ENCODE measurements around the gene SYTL5. TPM values are rescaled to one million over a fixed set of nuclear protein-coding genes. Genes with fewer than 3 reads are reported as not detected.
A peak's percentile ranks its signal among the peaks of the same experiment; 100 is the strongest.

The SYTL5 gene
- total and polyA plus RNA-seq, 9 donors: 0.07 to 0.39 (median 0.20) TPM

DNA sequence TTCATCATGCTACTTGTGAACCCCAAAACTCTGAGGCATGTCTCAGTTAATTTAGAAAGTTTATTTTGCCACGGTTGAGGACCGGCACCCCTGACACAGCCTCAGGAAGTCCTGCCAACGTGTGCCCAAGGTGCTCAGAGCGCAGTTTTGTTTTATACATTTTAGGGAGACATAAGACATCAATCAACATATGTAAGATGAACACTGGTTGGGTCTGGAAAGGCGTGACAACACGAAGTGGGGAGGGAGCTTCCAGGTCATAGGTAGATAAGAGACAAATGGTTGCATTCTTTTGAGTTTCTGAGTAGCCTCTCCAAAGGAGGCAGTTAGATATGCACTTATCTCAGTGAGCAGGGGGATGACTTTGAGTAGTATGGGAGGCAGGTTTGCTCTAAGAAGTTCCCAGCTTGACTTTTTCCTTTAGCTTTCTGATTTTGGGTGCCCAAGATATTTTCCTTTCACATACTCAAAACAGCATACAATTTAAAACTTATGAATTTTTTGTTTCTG, 98.9 kb downstream of the SYTL5 start:
- peaks cover 5% of the 10 kb centered on the region for H3K27me3 ChIP-seq (ENCODE audit: control insufficient read depth, insufficient read depth, low read length)
- WGBS (ENCODE audit: insufficient coverage): 50% methylated on average over 2 of the region's 6 CpGs

GRCh38 chrX:38106991-38107655, 100.8 kb downstream of the SYTL5 start:
- no peak overlapping the region for H3K4me3 ChIP-seq (ENCODE audit: low read length)
- 40% methylated on average over 1 of the region's 6 CpGs for whole genome bisulfite sequencing (ENCODE audit: insufficient coverage)
- peak; percentile 57 for DNase-seq

More for the DNA sequence above, 98.9 kb downstream of the SYTL5 start:
- peaks cover 4% of the 10 kb centered on the region for H3K4me1 ChIP-seq (ENCODE audit: control insufficient read depth, insufficient read depth, low read length)
- H3K36me3 ChIP-seq (ENCODE audit: control insufficient read depth, insufficient read depth, low read length): no peaks in the 10 kb centered on the region
- no peaks in the 10 kb centered on the region for H3K9me3 ChIP-seq (replicated peaks; ENCODE audit: control insufficient read depth, low read depth, low read length)
- no peak overlapping the region for H3K4me3 ChIP-seq (ENCODE audit: low read length)
- no peak for DNase-seq
- no peak overlapping the region for H3K27ac ChIP-seq (ENCODE audit: low read length)

DNA sequence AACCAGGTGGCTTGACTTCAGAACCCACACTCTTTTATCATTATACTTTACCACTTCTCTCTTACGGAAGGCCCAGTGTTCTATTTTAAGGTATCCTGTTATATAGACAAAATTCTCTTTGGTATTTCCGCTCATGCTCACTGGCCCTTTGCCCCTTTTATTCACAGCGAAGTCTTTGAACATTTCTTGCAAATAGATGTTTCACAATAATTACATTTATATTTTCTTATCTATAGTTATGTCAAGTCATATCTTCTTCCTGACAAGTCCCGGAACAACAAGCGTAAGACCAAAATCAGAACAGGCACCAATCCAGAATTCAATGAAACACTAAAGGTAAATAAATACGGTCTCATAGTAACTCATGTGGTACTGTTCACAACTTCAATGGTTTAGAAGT, 102.0 kb downstream of the SYTL5 start:
- no peak for DNase-seq
- Histone ChIP-seq H3K4me3 (ENCODE audit: low read length) (no peak overlapping the region), H3K9me3 (replicated peaks; ENCODE audit: control insufficient read depth, low read depth, low read length) (no peaks in the 10 kb centered on the region), H3K27ac (ENCODE audit: low read length) (no peak overlapping the region), H3K4me1 (ENCODE audit: control insufficient read depth, insufficient read depth, low read length) (peaks cover 4% of the 10 kb centered on the region), H3K36me3 (ENCODE audit: control insufficient read depth, insufficient read depth, low read length) (no peaks in the 10 kb centered on the region), H3K27me3 (ENCODE audit: control insufficient read depth, insufficient read depth, low read length) (peaks cover 7% of the 10 kb centered on the region)
- no CpG with 5 or more reads among the region's 6 CpGs for whole genome bisulfite sequencing (ENCODE audit: insufficient coverage)

More at GRCh38 chrX:38106991-38107655, 100.8 kb downstream of the SYTL5 start:
- H3K9me3 ChIP-seq (replicated peaks; ENCODE audit: control insufficient read depth, low read depth, low read length): no peaks in the 10 kb centered on the region
- no peak overlapping the region for H3K27ac ChIP-seq (ENCODE audit: low read length)
- peaks cover 4% of the 10 kb centered on the region for H3K4me1 ChIP-seq (ENCODE audit: control insufficient read depth, insufficient read depth, low read length)
- H3K36me3 ChIP-seq (ENCODE audit: control insufficient read depth, insufficient read depth, low read length): no peaks in the 10 kb centered on the region
- H3K27me3 ChIP-seq (ENCODE audit: control insufficient read depth, insufficient read depth, low read length): peaks cover 5% of the 10 kb centered on the region

DNA sequence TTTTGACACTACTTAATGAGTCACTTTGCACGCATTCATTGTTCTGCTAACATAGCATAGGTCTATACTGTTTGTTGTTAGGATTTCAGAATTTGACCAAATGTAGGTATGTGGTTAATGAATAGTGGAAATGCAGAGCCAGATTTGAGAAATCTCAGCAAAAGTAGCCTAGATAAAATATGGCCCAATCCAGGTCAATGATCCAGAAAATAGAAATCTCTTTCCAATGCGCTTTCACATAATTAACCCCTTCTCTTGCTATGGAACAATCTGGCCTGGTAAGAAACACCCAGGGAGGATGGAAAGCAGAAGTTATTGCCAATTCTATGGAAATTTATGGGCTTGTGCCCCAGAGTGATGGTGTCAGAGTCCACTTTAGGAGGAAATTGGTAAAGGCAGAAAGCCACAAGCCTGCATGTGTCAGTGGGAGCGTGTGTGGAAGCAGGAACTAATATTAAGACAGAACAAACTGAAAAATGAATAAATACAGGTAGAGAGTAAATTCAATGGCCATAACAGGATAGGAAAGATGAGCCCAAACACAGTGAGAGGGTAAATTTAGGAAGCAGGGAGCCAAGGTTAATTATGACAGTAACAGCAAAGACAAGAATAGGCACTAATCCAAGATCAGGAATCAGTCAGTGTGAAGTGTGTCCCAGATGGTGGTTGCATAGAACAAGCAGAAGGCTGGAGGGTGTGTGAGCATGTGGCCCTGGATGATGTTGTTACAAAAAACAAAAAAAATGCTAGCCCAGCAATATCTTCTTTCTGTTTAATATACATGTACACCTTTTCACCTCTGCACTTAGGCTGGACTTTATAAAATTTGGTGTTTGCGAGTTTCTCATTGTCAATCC, 102.9 kb downstream of the SYTL5 start:
- no peak for DNase-seq
- Histone ChIP-seq H3K4me1 (ENCODE audit: control insufficient read depth, insufficient read depth, low read length) (peaks cover 4% of the 10 kb centered on the region), H3K9me3 (replicated peaks; ENCODE audit: control insufficient read depth, low read depth, low read length) (no peaks in the 10 kb centered on the region), H3K27ac (ENCODE audit: low read length) (no peak overlapping the region), H3K27me3 (ENCODE audit: control insufficient read depth, insufficient read depth, low read length) (peaks cover 7% of the 10 kb centered on the region), H3K4me3 (ENCODE audit: low read length) (no peak overlapping the region), H3K36me3 (ENCODE audit: control insufficient read depth, insufficient read depth, low read length) (no peaks in the 10 kb centered on the region)
- WGBS (ENCODE audit: insufficient coverage): no CpG with 5 or more reads among the region's 4 CpGs

DNA sequence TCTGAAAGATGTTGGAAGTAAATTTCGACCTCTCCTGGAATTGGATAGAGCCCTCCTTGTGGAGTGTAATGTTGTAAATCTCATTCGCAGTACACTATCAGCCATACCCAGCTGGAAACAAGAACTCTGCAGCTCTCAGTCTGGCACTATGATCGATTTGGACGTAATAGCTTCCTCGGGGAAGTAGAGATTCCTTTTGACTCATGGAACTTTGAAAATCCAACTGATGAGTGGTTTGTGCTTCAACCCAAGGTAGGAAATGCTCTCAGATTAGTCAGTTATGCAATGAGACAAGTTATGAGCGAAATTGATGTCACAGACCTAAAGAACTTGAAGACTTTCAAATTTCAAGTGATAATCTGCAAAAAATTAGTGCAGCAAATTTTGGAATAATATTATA, 103.9 kb downstream of the SYTL5 start:
- Histone ChIP-seq H3K36me3 (ENCODE audit: control insufficient read depth, insufficient read depth, low read length) (no peaks in the 10 kb centered on the region), H3K4me3 (ENCODE audit: low read length) (no peak overlapping the region), H3K4me1 (ENCODE audit: control insufficient read depth, insufficient read depth, low read length) (peaks cover 4% of the 10 kb centered on the region), H3K27me3 (ENCODE audit: control insufficient read depth, insufficient read depth, low read length) (peaks cover 5% of the 10 kb centered on the region), H3K9me3 (replicated peaks; ENCODE audit: control insufficient read depth, low read depth, low read length) (no peaks in the 10 kb centered on the region), H3K27ac (ENCODE audit: low read length) (no peak overlapping the region)
- no peak for DNase-seq
- no CpG with 5 or more reads among the region's 6 CpGs for WGBS (ENCODE audit: insufficient coverage)

DNA sequence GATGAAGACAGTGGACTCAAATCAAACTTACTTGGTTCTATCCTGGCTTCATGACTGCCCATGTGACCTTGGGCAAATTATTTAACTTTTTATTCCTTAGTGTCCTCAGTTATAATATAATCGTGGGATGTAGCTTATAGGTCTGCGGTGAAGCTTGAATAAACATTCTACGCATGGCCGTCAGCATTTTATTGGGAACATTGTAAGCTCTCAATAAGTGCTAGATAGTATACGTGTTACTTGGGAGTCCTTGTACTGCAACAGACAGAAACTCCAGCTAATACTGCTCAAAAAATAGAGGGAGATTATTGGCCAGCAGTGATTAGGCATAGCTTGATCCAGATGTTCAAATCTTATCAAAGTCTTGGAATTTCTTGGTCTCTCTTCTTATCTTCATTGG, 104.8 kb downstream of the SYTL5 start:
- H3K27ac ChIP-seq (ENCODE audit: low read length): no peak overlapping the region
- no peaks in the 10 kb centered on the region for H3K36me3 ChIP-seq (ENCODE audit: control insufficient read depth, insufficient read depth, low read length)
- no peaks in the 10 kb centered on the region for H3K9me3 ChIP-seq (replicated peaks; ENCODE audit: control insufficient read depth, low read depth, low read length)
- H3K4me1 ChIP-seq (ENCODE audit: control insufficient read depth, insufficient read depth, low read length): peaks cover 4% of the 10 kb centered on the region
- H3K27me3 ChIP-seq (ENCODE audit: control insufficient read depth, insufficient read depth, low read length): peaks cover 5% of the 10 kb centered on the region
- H3K4me3 ChIP-seq (ENCODE audit: low read length): no peak overlapping the region
- DNase-seq: no peak
- 100% methylated on average over 3 of the region's 5 CpGs for WGBS (ENCODE audit: insufficient coverage)

DNA sequence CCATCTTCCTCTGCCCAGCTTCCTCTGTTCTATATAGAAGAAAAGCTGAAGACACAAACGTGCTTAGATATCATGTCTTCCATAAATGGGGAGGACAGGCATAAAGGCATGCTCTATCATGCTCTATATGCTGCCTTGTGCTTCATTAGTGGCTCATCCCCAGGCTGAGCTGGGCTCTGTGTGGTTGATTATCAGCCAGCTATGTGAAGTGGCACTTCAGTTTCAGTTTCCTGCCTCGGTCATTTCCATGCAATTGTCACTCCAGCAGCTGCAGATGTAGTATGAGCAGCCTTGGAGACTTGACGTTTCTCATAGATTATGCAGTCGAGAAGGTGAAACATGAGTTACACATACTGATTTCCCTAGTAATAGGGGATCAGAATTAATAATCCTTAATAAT, 106.2 kb downstream of the SYTL5 start:
- Histone ChIP-seq H3K4me3 (ENCODE audit: low read length) (no peak overlapping the region), H3K4me1 (ENCODE audit: control insufficient read depth, insufficient read depth, low read length) (no peaks in the 10 kb centered on the region), H3K36me3 (ENCODE audit: control insufficient read depth, insufficient read depth, low read length) (no peaks in the 10 kb centered on the region), H3K9me3 (replicated peaks; ENCODE audit: control insufficient read depth, low read depth, low read length) (no peaks in the 10 kb centered on the region), H3K27me3 (ENCODE audit: control insufficient read depth, insufficient read depth, low read length) (peaks cover 4% of the 10 kb centered on the region), H3K27ac (ENCODE audit: low read length) (no peak overlapping the region)
- DNase-seq: no peak
- whole genome bisulfite sequencing (ENCODE audit: insufficient coverage): 50% methylated on average over 2 of the region's 4 CpGs

- no peak for DNase-seq
- Histone ChIP-seq H3K4me3 (ENCODE audit: low read length) (no peak overlapping the region), H3K27ac (ENCODE audit: low read length) (no peak overlapping the region), H3K4me1 (ENCODE audit: control insufficient read depth, insufficient read depth, low read length) (no peaks in the 10 kb centered on the region), H3K27me3 (ENCODE audit: control insufficient read depth, insufficient read depth, low read length) (peaks cover 10% of the 10 kb centered on the region), H3K36me3 (ENCODE audit: control insufficient read depth, insufficient read depth, low read length) (no peaks in the 10 kb centered on the region), H3K9me3 (replicated peaks; ENCODE audit: control insufficient read depth, low read depth, low read length) (no peaks in the 10 kb centered on the region)
- no CpG with 5 or more reads among the region's 1 CpG for WGBS (ENCODE audit: insufficient coverage)
Measured at GRCh38 chrX:38116706-38117105, 110.4 kb downstream of the SYTL5 start.

GRCh38 chrX:38117485-38117884, 111.1 kb downstream of the SYTL5 start:
- peak; percentile 54 for DNase-seq
- H3K9me3 ChIP-seq (replicated peaks; ENCODE audit: control insufficient read depth, low read depth, low read length): no peaks in the 10 kb centered on the region
- no peak overlapping the region for H3K27ac ChIP-seq (ENCODE audit: low read length)
- H3K4me1 ChIP-seq (ENCODE audit: control insufficient read depth, insufficient read depth, low read length): no peaks in the 10 kb centered on the region
- H3K36me3 ChIP-seq (ENCODE audit: control insufficient read depth, insufficient read depth, low read length): no peaks in the 10 kb centered on the region
- WGBS (ENCODE audit: insufficient coverage): 49% methylated on average over 7 of the region's 7 CpGs
- H3K27me3 ChIP-seq (ENCODE audit: control insufficient read depth, insufficient read depth, low read length): peaks cover 9% of the 10 kb centered on the region
- H3K4me3 ChIP-seq (ENCODE audit: low read length): no peak overlapping the region

GRCh38 chrX:38124000-38124399, 117.6 kb downstream of the SYTL5 start:
- no peaks in the 10 kb centered on the region for H3K36me3 ChIP-seq (ENCODE audit: control insufficient read depth, insufficient read depth, low read length)
- no peaks in the 10 kb centered on the region for H3K4me1 ChIP-seq (ENCODE audit: control insufficient read depth, insufficient read depth, low read length)
- no peak for DNase-seq
- H3K27ac ChIP-seq (ENCODE audit: low read length): no peak overlapping the region
- peaks cover 9% of the 10 kb centered on the region for H3K27me3 ChIP-seq (ENCODE audit: control insufficient read depth, insufficient read depth, low read length)
- WGBS (ENCODE audit: insufficient coverage): 67% methylated on average over 1 of the region's 1 CpG
- no peak overlapping the region for H3K4me3 ChIP-seq (ENCODE audit: low read length)
- no peaks in the 10 kb centered on the region for H3K9me3 ChIP-seq (replicated peaks; ENCODE audit: control insufficient read depth, low read depth, low read length)

Data from muscle of leg (tissue), 11 donors.